Brain microvascular endothelial cell (primary cell): ENCODE results near the gene PARP4.
"Not testable (repeated sequence)": the region's sequence is repeated elsewhere in the genome, so short reads cannot be mapped to it uniquely, and the experiment has no call there.

Experiments
- DNase-seq: peaks from one replicate; pipeline ENCODE4 v3.0.0-alpha.2; 2020
- H3K27ac ChIP-seq: fragments of 250-450 bp; sonication (Bioruptor Pico); 2 replicates; pipeline ENCODE4 v1.5.1; 2020; ENCODE audit warnings: mild to moderate bottlenecking, moderate library complexity
- H3K27me3 ChIP-seq: fragments of 250-450 bp; sonication (Bioruptor Pico); replicated peaks from 2 replicates; pipeline ENCODE4 v1.5.1; 2020; ENCODE audit warnings: mild to moderate bottlenecking
- H3K36me3 ChIP-seq: fragments of 250-450 bp; sonication (Bioruptor Pico); replicated peaks from 2 replicates; pipeline ENCODE4 v1.5.1; 2020; ENCODE audit warnings: mild to moderate bottlenecking
- H3K4me3 ChIP-seq: 2 replicates; pipeline ENCODE4 v1.5.1; 2011; ENCODE audit warnings: low read depth, mild to moderate bottlenecking, control low read depth, low read length, moderate library complexity
- in situ Hi-C: cut with HindIII; loops from 2 replicates; pipeline ENCODE4 v1.10.0; 2017; ENCODE audit warnings: low sequenced_read_pairs, low pct_ligation_motif_present
- TF ChIP-seq, protein P1 (sequence below): IDR thresholded peaks from 2 replicates; pipeline ENCODE4 v1.5.1; 2011; ENCODE audit warnings: low read depth, mild to moderate bottlenecking, moderate library complexity, low read length, control low read depth, inconsistent platforms; ENCODE audit errors: missing control alignments

The PARP4 gene

DNA sequence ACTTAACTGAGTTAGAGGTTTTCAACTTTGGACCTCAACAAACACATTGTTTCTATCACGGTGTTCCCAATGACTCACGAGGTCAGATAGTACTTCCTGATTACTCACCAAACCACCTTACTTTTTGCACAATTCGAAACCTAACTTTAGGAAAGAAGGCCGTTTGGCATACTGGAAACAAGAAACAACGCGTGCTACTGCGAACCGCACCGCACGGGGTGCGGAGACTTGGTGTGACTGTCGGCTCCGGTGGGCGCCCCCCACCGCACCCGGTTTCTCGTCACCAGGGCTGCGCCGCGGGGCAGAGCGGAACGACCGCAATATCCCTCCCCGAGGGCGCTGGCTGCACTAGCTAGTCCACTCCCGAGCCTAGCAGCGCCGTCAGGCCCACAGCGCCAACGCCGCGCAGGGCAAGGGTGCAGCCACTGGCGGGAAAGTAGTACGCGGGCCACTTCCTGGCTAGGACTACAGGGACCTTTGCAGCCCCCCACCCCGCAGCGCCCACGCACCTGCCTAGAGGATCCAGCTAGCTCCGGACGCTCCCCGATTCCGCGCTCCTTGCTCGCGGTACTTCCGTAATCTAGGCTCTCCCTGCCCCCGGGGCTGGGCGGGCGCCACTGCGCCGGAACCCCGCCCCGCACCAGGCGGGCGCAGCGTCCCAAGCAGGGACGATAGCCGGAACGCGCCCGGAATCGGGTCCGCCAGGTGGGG is at the start of gene PARP4:
Gene PARP4 (minus strand): TSS at position 582 of the 711 bp plus-strand sequence. CDS start 9,002 bp downstream, outside the sequence.
- TF ChIP-seq, protein P1, sequence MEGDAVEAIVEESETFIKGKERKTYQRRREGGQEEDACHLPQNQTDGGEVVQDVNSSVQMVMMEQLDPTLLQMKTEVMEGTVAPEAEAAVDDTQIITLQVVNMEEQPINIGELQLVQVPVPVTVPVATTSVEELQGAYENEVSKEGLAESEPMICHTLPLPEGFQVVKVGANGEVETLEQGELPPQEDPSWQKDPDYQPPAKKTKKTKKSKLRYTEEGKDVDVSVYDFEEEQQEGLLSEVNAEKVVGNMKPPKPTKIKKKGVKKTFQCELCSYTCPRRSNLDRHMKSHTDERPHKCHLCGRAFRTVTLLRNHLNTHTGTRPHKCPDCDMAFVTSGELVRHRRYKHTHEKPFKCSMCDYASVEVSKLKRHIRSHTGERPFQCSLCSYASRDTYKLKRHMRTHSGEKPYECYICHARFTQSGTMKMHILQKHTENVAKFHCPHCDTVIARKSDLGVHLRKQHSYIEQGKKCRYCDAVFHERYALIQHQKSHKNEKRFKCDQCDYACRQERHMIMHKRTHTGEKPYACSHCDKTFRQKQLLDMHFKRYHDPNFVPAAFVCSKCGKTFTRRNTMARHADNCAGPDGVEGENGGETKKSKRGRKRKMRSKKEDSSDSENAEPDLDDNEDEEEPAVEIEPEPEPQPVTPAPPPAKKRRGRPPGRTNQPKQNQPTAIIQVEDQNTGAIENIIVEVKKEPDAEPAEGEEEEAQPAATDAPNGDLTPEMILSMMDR: no peak
- Histone ChIP-seq H3K27me3 (no peaks in the 10 kb centered on the region), H3K27ac (peak within 1 kb of the TSS; percentile 94), H3K36me3 (no peaks in the 10 kb centered on the region), H3K4me3 (peak within 1 kb of the TSS; percentile 97)
- in situ Hi-C loops: no loop called here
- DNase-seq: peak; percentile 72

DNA sequence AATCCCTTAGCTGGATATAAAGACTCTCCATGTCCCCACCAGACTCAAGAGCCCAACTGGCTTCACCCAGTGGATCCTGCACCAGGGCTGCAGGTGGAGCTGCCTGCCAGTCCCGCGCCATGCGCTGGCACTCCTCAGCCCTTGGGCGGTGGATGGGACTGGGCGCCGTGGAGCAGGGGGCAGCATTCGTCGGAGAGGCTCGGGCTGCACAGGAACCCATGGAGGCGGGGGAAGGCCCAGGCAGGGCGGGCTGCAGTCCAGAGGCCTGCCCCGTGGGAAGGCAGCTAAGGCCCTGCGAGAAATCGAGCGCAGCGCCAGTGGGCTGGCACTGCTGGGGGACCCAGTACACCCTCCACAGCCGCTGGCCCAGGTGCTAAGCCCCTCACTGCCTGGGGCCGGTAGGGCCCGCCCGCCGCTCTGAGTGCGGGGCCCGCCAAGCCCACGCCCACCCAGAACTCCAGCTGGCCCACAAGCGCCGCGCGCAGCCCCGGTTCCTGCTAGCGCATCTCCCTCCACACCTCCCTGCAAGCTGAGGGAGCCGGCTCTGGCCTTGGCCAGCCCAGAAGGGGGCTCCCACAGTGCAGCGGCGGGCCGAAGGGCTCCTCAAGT is 48.1 kb upstream of the PARP4 start:
- H3K4me3 ChIP-seq, H3K27ac ChIP-seq, DNase-seq, H3K27me3 ChIP-seq, H3K36me3 ChIP-seq, in situ Hi-C loops: not testable (repeated sequence)

DNA sequence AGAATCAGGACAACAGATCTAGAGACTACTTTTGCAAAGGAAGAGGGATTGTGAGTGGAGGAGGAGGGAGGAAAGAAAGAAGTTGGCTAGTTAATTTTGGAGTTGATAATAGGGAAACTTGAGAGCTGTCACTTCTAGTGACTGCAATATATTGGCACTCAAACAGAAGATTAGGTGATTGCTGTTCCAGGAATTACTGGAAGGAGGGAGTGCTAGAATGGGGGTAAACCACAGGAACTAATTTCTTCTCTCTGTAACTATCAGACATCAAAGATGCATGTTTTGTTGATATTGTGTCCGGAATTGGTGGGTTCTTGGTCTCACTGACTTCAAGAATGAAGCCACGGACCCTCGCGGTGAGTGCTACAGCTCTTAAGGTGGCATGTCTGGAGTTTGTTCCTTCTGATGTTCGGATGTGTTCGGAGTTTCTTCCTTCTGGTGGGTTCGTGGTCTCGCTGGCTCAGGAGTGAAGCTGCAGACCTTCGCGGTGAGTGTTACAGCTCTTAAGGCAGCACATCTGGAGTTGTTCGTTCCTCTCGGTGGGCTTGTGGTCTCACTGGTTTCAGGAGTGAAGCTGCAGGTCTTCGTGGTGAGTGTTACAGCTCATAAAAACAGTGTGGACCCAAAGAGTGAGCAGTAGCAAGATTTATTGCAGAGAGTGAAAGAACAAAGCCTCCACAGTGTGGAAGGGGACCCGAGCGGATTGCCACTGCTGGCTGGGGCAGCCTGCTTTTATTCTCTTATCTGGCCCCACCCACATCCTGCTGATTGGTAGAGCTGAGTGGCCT is 47.0 kb upstream of the PARP4 start:
- H3K36me3 ChIP-seq, H3K27ac ChIP-seq, H3K27me3 ChIP-seq, H3K4me3 ChIP-seq, DNase-seq, in situ Hi-C loops: not testable (repeated sequence)

- no peak for DNase-seq
- no peak overlapping the region for H3K27ac ChIP-seq
- H3K27me3 ChIP-seq: no peaks in the 10 kb centered on the region
- in situ Hi-C loops: no loop called here
- TF ChIP-seq, protein P1: no peak
- no peak overlapping the region for H3K4me3 ChIP-seq
- no peaks in the 10 kb centered on the region for H3K36me3 ChIP-seq
Measured at GRCh38 chr13:24557081-24557480, 44.5 kb upstream of the PARP4 start.

DNA sequence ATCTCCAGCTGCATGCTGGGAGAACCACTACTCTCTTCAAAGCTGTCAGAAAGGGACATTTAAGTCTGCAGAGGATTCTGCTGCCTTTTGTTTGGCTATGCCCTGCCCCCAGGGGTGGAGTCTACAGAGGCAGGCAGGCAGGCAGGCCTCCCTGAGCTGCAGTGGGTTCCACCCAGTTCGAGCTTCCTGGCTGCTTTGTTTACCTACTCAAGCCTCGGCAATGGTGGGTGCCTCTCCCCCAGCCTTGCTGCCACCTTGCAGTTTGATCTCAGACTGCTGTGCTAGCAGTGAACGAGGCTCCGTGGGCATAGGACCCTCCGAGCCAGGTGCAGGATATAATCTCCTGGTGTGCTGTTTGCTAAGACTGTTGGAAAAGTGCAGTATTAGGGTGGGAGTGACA is 41.3 kb upstream of the PARP4 start:
- DNase-seq, H3K4me3 ChIP-seq, H3K36me3 ChIP-seq, H3K27ac ChIP-seq, in situ Hi-C loops, H3K27me3 ChIP-seq: not testable (repeated sequence)

GRCh38 chr13:24541476-24542352 is 29.1 kb upstream of the PARP4 start:
- DNase-seq, H3K36me3 ChIP-seq, H3K27ac ChIP-seq, H3K27me3 ChIP-seq, in situ Hi-C loops: not testable (repeated sequence)
- H3K4me3 ChIP-seq: peak overlapping the region; percentile 50

GRCh38 chr13:24541127-24541475 is 28.5 kb upstream of the PARP4 start:
- Histone ChIP-seq H3K4me3 (peak overlapping the region; percentile 50), H3K27ac (no peak overlapping the region), H3K36me3 (no peaks in the 10 kb centered on the region), H3K27me3 (peaks cover 6% of the 10 kb centered on the region)
- DNase-seq: no peak
- in situ Hi-C loops: no loop called here
- TF ChIP-seq, protein P1: no peak
